ENCODE data around the gene PRR5.

Gene PRR5

DNA sequence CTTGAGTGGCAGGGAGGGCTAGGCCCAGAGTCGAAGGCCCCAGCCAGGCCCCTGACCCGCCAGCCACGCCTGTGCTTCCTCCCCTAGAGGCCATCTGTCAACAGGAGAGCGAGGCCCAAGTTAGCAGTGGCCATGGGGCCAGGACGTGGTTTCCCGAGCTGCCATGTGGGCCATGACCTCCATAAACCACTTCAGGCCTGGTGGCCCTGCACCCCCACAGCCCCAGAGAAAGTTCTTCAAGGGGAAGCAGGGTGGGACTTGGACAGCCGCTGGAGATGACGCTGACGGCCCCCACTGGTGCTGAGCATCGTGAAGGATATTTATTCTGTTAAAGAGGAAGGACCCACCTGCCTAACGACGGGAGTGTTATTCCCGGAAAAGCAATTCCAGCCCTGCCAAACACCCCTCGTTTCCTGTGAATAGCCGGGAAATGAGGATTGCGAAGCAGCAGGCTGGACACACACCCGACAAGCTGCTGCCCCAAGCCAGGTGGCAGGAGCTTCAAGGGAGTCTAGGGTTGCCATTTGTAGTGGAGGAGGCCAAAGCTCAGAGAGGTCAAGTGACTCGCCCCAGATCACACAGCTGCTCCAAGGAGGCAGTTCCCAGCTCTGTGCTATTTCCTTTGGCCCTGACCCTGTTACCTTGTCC, 12.8 kb downstream of the PRR5 start:
- DNase-seq (ENCODE audit: low read depth), result no peak
- TF ChIP-seq, protein P1, sequence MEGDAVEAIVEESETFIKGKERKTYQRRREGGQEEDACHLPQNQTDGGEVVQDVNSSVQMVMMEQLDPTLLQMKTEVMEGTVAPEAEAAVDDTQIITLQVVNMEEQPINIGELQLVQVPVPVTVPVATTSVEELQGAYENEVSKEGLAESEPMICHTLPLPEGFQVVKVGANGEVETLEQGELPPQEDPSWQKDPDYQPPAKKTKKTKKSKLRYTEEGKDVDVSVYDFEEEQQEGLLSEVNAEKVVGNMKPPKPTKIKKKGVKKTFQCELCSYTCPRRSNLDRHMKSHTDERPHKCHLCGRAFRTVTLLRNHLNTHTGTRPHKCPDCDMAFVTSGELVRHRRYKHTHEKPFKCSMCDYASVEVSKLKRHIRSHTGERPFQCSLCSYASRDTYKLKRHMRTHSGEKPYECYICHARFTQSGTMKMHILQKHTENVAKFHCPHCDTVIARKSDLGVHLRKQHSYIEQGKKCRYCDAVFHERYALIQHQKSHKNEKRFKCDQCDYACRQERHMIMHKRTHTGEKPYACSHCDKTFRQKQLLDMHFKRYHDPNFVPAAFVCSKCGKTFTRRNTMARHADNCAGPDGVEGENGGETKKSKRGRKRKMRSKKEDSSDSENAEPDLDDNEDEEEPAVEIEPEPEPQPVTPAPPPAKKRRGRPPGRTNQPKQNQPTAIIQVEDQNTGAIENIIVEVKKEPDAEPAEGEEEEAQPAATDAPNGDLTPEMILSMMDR (IDR thresholded peaks at IDR 0.05; ENCODE audit: insufficient read depth, low read depth, low read length, missing control alignments), result no peak
- H3K4me3 ChIP-seq (ENCODE audit: low read length), result no peak overlapping the region

DNA sequence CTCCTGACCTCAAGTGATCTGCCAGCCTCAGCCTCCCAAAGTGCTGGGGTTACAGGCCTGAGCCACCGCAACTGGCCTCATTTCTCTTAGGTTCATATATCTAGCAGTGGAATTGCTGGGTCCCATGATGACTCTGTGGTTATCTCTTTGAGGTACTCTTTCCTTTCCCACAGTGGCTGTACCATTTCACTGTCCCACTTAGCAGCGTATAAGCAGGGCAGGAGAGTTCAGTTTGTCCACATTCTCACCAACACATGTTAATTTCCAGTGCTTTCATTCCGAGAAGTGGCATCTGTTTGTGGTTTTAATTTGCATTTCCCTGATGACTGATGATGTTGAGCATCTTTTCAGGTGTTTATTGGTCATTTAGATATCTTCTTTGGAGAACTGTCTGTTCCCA, 16.4 kb downstream of the PRR5 start:
- no peak for DNase-seq (ENCODE audit: low read depth)
- no peak overlapping the region for H3K4me3 ChIP-seq (ENCODE audit: low read length)
- TF ChIP-seq, protein P1 (IDR thresholded peaks at IDR 0.05; ENCODE audit: insufficient read depth, low read depth, low read length, missing control alignments), result no peak

DNA sequence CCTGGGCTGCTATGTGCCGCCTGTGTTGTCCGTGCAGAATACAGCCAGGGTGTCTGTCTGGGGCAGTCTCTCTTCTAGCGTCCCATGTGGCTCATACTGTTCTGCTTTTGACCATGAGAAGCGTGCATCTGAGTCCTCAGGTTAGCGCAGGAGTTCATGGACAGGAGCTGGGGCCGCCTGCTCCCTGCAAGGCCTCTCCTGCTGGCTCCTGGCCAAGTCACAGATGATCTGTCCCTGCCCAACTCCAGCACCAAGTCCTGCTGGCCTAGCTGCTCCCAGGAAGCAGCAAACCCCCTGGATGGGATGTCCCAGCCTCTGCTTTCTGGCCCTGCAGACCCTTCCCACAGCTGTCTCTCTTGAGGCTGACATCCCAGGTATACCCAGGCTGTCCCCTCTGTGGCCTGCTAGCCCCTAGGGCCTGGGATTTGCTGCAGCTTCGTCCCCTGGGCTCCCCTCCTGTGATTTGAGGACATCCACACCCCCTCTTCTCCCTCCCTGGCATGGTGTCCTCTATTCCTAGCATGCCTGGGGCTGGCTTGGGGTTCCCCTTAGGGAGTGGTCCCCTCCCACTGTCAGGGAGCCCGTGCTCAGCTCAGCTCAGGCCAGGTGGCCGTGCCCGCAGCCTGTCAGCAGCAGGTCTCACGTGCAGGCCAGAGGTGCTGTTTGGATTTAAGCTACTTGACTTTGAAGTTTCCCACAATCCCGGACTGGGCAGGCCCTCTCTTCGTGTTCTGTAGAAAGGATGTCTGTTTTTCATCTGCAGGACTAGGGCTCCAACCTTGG, 17.8 kb downstream of the PRR5 start:
- no peak overlapping the region for H3K4me3 ChIP-seq (ENCODE audit: low read length)
- TF ChIP-seq, protein P1 (IDR thresholded peaks at IDR 0.05; ENCODE audit: insufficient read depth, low read depth, low read length, missing control alignments), result no peak
- DNase-seq (ENCODE audit: low read depth), result no peak

DNA sequence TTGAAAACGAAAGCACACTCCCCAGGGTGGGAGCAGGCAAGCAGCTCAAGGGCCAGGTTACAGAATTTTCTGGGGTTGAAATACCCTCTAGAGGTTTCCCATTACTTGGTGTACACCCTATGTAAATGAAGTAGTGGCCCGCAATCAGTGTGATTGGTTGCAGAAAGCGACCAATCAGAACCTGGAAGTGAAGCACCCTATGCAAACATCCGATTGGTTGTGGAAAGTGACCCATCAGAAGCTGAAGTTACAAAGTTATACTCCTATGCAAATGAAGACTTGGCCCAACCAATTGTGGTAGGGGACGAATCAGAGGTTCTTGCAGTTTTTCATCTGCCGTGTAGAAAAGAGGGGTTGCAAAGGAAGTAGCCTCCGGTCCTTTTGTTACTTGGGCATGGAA, 19.2 kb downstream of the PRR5 start:
- no peak overlapping the region for H3K4me3 ChIP-seq (ENCODE audit: low read length)
- TF ChIP-seq, protein P1 (IDR thresholded peaks at IDR 0.05; ENCODE audit: insufficient read depth, low read depth, low read length, missing control alignments), result no peak
- no peak for DNase-seq (ENCODE audit: low read depth)

DNA sequence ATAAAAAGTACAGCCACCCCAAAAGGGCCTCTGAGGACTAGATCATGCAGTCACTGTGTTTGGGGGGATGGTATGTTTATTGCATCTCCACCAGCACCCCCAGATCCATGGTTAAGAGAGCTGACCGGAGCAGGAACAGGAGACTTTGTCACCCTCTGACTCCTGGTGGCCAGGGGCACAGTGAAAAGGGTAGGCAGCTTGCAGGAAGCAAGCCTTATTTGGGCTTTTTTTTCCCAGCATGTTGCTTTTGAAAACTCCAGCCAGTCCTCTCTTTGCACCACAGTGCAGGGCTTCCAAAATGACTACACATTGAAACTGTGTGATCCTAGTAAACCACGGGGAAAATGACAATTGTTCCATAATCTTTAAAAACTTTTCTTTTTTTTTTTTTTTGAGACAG, 20.6 kb downstream of the PRR5 start:
- no peak for DNase-seq (ENCODE audit: low read depth)
- no peak overlapping the region for H3K4me3 ChIP-seq (ENCODE audit: low read length)
- TF ChIP-seq, protein P1 (IDR thresholded peaks at IDR 0.05; ENCODE audit: insufficient read depth, low read depth, low read length, missing control alignments), result no peak

DNA sequence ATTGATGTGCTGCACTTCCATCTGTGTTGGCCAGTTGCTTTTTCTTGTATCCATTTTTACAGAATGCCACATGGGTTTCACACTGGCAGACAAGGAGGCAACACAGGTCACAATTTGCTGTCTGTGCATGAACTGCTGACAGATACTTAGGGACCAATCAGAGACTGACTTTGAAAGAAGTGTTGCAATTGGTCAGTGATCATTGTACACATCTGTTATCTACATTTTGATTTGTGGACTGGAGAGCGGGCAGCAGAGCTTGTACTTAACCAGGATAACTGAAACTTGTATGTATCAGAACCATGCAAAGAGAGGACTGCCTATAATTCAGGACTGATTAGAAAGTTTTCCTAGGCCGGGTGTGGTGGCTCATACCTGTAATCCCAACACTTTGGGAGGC, 21.8 kb downstream of the PRR5 start:
- peak; percentile 48 for DNase-seq (ENCODE audit: low read depth)
- TF ChIP-seq, protein P1 (IDR thresholded peaks at IDR 0.05; ENCODE audit: insufficient read depth, low read depth, low read length, missing control alignments), result no peak

More for the DNA sequence above, 21.8 kb downstream of the PRR5 start:
- no peak overlapping the region for H3K4me3 ChIP-seq (ENCODE audit: low read length)

All from epithelial cell of esophagus (primary cell).